Central memory CD8-positive, alpha-beta T cell (primary cell): Measurements from ENCODE around the gene GDPD5.
A peak's percentile ranks its signal among the peaks of the same experiment; 100 is the strongest.

Experiments used
- ATAC-seq: fragments of 150-1000 bp; cut with Tn5 transposase; replicated peaks from 2 replicates; pipeline ENCODE4 v1.10.0; 2022; ENCODE audit warnings: mild to moderate bottlenecking, moderate FRiP score, moderate number of reproducible peaks; ENCODE audit not compliant: poor library complexity, severe bottlenecking; ENCODE audit errors: extremely low read depth
- DNase-seq, 2 donors: peaks; one replicate each; pipeline ENCODE4 v3.0.0; 2021; ENCODE audit warnings: low spot score in 2 of 2
- H3K27ac Mint-ChIP-seq: one replicate; pipeline ENCODE4 v1.8.0; 2022; ENCODE audit warnings: low read depth, mild to moderate bottlenecking, moderate library complexity, mixed read lengths
- H3K27me3 Mint-ChIP-seq: one replicate; pipeline ENCODE4 v1.8.0; 2022; ENCODE audit warnings: mixed read lengths
- H3K36me3 Mint-ChIP-seq: one replicate; pipeline ENCODE4 v1.8.0; 2022; ENCODE audit warnings: mild to moderate bottlenecking, moderate library complexity, mixed read lengths; ENCODE audit not compliant: insufficient read depth
- H3K4me1 Mint-ChIP-seq: one replicate; pipeline ENCODE4 v1.8.0; 2022; ENCODE audit warnings: mixed read lengths
- H3K4me3 Mint-ChIP-seq: one replicate; pipeline ENCODE4 v1.8.0; 2022; ENCODE audit warnings: mild to moderate bottlenecking, moderate library complexity, mixed read lengths
- H3K9me3 Mint-ChIP-seq: one replicate; pipeline ENCODE4 v1.8.0; 2022; ENCODE audit warnings: mixed read lengths

GDPD5 gene

DNA sequence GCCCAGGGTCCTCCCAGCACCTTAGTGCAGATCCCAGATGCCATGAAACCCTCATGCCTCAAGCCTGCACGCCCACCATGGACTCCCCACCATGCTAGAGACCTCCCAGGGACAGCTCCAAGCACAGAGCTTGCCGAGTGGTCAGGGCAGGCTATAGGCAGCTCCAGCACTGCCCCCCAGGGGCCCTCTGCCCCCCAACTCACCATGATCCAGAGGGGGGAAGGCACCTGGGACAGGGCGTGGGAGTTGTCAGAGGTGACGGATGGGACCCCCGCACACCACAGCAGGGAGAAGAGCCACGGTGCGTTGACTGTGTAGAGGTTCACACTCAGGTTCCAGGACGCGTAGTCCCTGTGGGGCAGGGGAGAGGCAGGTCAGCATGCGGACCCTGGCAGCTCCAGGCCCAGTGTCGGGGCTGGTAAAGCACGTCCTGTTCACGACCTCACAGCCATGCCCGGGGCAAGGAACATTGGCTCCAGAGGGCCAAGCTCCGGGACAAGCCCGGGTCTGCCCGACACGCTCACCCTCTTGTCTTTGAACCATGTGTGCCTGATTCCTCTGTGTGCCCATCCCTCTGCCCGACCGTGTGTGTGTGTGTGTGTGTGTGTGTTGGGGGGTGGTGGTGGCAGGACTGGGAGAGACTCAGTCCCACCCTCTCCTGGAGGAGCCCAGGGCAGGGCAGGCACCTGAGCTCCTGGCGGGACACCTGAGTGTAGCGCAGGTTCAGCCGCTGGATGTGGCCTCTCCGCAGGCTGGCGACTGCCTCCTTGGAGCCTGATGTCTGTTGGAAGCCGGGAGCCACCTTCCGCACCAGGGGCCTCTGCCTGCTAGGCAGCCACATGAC lies 84.6 kb downstream of the GDPD5 start:
- Mint-ChIP-seq H3K4me1 (peaks cover 5% of the 10 kb centered on the region), H3K9me3 (no peaks in the 10 kb centered on the region), H3K27me3 (no peaks in the 10 kb centered on the region), H3K27ac (no peak overlapping the region), H3K4me3 (no peak overlapping the region), H3K36me3 (peaks cover 1% of the 10 kb centered on the region)
- DNase-seq, result no peak
- ATAC-seq, result no peak

DNA sequence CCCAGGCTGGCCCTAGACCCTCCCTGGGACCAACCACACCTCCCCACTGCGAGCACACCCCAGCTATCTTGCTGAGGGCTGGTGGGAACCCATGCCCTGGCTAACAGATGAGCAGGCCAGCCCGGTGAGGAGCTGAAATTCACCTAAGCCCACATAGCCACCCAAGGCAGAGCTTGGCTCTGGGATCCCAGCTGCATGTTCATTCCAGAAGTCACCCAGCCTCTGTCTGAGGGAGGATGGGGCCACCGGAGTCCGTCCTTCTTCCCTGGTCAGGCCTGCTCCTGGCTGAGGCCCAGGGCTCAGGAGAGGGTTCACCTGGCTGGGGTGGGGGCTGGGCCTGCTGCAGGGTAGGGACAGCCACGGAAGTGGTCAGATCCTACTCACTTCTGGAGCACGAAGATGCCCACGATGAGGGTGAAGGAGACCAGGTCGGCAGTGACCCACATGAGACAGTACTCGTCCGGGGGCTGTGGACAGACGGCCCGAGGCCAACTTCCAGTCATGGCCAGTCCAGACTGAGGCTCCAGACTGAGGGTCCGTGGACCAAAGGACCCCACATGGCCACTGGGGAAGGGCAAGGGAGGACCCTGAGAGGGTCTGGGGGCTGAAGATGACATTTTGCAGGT lies 86.1 kb downstream of the GDPD5 start:
- Mint-ChIP-seq H3K4me3 (no peak overlapping the region), H3K4me1 (no peaks in the 10 kb centered on the region), H3K9me3 (no peaks in the 10 kb centered on the region), H3K27ac (no peak overlapping the region), H3K36me3 (peaks cover 1% of the 10 kb centered on the region), H3K27me3 (no peaks in the 10 kb centered on the region)
- DNase-seq (no peak), ATAC-seq (no peak)

DNA sequence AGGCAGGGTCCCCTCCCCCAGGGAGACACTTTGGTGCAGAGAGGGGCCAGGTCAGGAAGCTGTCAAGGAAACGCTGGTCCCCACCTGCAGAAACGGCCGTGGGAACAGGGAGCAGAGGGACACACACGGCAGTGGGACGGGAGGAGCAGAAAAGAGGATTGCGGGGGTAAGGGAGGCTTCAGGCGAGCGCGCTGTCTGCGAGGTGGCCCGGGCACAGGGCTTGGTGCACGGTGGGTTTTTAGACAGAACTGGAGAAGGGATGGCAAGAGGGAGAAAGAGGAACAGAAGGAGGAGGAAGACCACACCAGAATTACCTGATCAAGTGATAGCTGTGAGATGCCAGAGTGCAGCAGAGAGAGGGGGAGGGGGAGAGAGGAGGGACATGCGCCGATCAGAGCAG lies 86.7 kb downstream of the GDPD5 start:
- Mint-ChIP-seq H3K27ac (no peak overlapping the region), H3K4me1 (no peaks in the 10 kb centered on the region)

DNA sequence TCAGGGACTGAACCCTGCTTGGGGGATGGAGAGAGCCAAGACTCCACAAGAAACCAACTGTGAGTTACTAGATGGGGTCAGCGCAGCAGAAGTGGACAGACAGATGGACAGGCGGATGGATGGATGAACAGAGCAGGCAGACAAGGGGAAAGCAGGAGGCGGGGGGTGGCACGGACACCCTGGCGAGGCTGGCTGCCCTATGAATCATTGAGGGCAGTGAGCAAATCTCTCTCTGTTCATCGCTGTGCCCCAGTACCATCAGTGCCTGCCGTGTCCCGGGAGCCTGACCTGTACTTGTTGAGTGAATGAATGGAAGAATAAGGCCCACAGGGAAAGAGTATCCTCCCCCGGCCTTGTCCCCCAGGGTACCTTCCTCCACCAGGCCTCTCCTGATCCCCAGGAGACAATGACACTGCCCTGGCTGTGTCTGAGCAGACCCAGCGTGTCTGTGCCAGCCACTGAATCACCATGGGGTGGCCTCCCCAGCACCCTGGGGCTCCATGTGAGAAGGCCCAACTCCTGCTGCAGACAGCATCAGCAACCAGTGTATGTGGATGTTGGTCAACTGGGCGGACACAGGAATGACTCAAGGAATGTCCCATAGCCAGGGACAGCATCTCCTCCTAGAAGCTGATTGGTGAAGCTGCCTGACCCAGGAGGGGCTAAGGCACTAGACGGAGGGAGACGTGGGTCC lies 87.6 kb downstream of the GDPD5 start:
- DNase-seq (no peak), ATAC-seq (no peak)
- Mint-ChIP-seq H3K9me3 (no peaks in the 10 kb centered on the region), H3K4me3 (no peak overlapping the region), H3K4me1 (no peaks in the 10 kb centered on the region), H3K27me3 (peaks cover 11% of the 10 kb centered on the region), H3K27ac (no peak overlapping the region), H3K36me3 (peaks cover 4% of the 10 kb centered on the region)

More for the DNA sequence above, 86.7 kb downstream of the GDPD5 start:
- Mint-ChIP-seq H3K36me3 (peaks cover 1% of the 10 kb centered on the region), H3K9me3 (no peaks in the 10 kb centered on the region), H3K4me3 (no peak overlapping the region), H3K27me3 (peaks cover 2% of the 10 kb centered on the region)
- no peak for ATAC-seq
- no peak for DNase-seq

DNA sequence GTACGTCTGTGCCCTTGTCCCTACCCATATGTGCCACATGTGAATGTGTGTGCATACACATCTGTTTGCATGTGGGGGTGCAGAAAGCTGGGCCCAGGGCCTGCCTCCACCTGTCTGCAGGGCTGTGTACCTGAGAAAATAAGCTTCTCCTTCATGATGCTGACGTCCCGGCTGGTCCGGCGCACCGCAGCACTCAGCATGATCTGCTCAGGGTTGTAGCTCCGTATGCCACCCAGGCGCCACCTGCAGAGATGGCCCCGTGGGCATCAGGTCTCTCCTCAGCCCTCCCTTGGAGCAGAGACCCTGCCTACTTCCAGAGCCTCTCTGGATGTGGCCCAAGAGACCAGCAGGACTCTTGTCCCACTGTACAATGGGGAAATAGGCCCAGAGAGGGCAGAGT lies 88.9 kb downstream of the GDPD5 start:
- ATAC-seq (no peak), DNase-seq (no peak)
- H3K9me3 Mint-ChIP-seq, result no peaks in the 10 kb centered on the region
- H3K4me3 Mint-ChIP-seq, result no peak overlapping the region
- H3K27me3 Mint-ChIP-seq, result peaks cover 24% of the 10 kb centered on the region
- H3K4me1 Mint-ChIP-seq, result no peaks in the 10 kb centered on the region
- peaks cover 4% of the 10 kb centered on the region for H3K36me3 Mint-ChIP-seq
- H3K27ac Mint-ChIP-seq, result no peak overlapping the region

DNA sequence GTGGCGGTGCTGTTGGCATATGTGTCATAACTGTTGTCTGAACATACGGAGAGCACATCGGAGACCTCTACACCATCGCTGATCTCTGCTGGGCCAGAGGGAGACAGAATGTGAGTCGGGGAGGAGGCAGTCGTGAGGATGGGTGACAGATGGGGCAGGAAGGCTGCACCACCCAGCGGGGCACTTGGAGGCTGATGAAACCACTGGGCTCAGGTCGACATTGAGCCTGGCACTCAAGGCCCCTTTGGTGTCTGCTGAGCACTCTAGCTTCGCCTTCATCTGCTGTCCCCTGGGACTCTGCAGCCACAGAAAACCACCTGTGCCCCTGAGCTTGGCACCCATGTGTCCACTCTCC lies 90.2 kb downstream of the GDPD5 start:
- Mint-ChIP-seq H3K4me1 (peaks cover 8% of the 10 kb centered on the region), H3K4me3 (no peak overlapping the region), H3K27ac (no peak overlapping the region), H3K36me3 (peaks cover 4% of the 10 kb centered on the region), H3K27me3 (peaks cover 36% of the 10 kb centered on the region), H3K9me3 (no peaks in the 10 kb centered on the region)
- DNase-seq, result no peak
- no peak for ATAC-seq

DNA sequence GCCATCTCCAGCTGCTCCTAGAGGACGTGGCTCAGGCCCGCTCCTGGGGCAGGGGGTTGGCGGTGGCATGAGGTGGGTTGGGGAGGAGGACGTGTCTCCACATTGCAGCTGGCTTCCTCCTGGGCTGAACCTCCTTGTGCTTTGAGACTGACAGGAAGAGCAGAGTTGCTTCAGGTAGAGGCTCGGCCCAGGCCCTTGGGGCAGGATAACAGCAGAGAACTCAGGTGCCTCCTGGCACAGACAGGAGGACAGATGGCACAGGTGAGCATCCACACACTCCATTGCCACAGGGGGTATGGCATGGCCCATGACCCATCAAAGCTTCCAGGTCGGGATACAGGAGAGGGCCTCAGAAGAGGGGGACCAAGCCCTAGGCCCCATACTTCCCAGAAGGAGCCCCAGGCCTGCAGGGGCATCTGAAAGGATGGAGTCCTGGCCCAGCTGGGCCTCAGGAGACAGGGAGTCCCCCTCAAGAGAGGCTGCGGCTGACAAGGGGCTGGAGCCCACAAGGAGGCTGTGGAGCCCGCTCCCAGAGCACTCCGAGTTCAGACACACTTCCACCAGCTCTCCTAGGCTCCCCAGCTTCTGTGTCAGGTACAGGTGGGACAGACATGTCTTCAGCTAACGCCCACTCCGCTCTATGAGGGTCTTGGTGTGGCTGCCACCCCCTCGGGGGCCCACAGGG lies 90.7 kb downstream of the GDPD5 start:
- H3K27ac Mint-ChIP-seq, result no peak overlapping the region
- H3K4me3 Mint-ChIP-seq, result no peak overlapping the region
- H3K4me1 Mint-ChIP-seq, result peaks cover 10% of the 10 kb centered on the region
- H3K27me3 Mint-ChIP-seq, result peaks cover 40% of the 10 kb centered on the region
- no peak for ATAC-seq
- H3K9me3 Mint-ChIP-seq, result no peaks in the 10 kb centered on the region
- H3K36me3 Mint-ChIP-seq, result peaks cover 4% of the 10 kb centered on the region
- DNase-seq, result no peak

DNA sequence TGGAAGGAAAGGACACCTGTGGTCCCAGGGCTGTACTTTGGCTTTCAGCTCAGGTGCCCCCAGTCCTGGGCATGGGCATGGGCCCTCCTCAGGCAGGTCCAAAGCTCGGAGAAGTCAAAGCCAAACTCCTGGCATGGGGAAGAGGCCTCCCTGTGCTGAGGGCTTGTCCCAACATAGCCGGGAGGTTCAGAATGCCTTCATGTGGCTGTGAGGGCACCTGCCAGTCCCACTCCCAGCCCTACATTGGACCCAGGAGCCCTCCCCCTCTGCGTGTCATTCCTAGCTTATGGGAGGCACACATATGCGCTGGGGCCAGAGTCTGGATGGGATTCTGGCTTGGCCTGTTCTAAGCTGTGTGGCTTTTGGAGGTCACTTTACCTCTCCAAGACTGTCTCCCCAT lies 91.7 kb downstream of the GDPD5 start:
- Mint-ChIP-seq H3K9me3 (no peaks in the 10 kb centered on the region), H3K4me1 (peaks cover 16% of the 10 kb centered on the region), H3K4me3 (no peak overlapping the region), H3K27me3 (peaks cover 45% of the 10 kb centered on the region), H3K27ac (no peak overlapping the region), H3K36me3 (peaks cover 8% of the 10 kb centered on the region)
- DNase-seq (no peak), ATAC-seq (no peak)

DNA sequence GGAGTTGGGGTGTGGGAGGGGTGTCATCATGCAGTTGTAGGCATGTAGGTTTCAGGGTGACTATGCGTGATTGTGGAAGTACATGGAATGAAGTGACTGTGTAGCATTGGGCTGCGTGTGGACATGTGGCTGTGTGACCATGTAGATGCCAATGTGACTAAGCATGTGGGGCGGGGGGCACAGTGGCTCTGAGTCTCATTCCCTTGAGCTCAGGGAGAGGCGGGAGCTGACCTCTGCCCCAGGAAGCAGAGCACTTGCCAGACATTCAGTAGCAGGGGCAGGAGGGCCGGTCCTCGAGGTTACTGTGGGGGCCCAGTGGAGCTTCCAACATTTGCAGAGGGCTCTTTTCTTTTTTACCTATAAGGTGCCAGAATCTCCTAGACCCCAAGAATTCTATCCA lies 92.3 kb downstream of the GDPD5 start:
- Mint-ChIP-seq H3K4me1 (peaks cover 22% of the 10 kb centered on the region), H3K9me3 (no peaks in the 10 kb centered on the region), H3K27me3 (peaks cover 51% of the 10 kb centered on the region), H3K27ac (no peak overlapping the region), H3K36me3 (peaks cover 9% of the 10 kb centered on the region), H3K4me3 (no peak overlapping the region)
- no peak for ATAC-seq
- DNase-seq, result no peak

DNA sequence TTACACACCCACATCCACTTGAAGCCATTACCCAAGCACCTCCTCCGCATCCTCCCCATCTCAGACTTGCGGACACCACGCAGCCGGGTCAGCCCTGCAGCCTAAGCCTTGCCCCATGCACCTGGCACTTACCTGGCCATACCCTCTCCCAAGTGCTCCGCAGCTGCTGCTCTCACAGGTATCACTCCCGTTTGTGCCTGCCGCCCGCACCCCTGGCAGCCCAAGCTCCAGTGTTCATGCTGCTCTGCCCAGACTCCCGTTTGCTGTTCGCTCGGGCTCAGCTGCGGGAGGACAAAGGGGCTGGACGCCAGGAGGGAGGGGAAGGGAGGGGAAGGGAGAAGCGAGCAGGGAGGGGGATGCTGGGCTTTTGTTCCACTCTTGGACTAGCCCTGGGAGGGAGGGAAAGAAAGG lies 92.8 kb downstream of the GDPD5 start, which contains the start of gene KLHL35:
Gene KLHL35 (minus strand): TSS at position 293 of the 411 bp plus-strand sequence. CDS start 2,574 bp downstream, outside the sequence.
- no peak within 1 kb of the TSS for H3K4me3 Mint-ChIP-seq
- peaks cover 27% of the 10 kb centered on the region for H3K4me1 Mint-ChIP-seq
- ATAC-seq, result no peak
- no peaks in the 10 kb centered on the region for H3K9me3 Mint-ChIP-seq
- DNase-seq, result no peak
- H3K27ac Mint-ChIP-seq, result peak within 1 kb of the TSS; percentile 68
- H3K36me3 Mint-ChIP-seq, result peaks cover 11% of the 10 kb centered on the region
- peaks cover 53% of the 10 kb centered on the region for H3K27me3 Mint-ChIP-seq

DNA sequence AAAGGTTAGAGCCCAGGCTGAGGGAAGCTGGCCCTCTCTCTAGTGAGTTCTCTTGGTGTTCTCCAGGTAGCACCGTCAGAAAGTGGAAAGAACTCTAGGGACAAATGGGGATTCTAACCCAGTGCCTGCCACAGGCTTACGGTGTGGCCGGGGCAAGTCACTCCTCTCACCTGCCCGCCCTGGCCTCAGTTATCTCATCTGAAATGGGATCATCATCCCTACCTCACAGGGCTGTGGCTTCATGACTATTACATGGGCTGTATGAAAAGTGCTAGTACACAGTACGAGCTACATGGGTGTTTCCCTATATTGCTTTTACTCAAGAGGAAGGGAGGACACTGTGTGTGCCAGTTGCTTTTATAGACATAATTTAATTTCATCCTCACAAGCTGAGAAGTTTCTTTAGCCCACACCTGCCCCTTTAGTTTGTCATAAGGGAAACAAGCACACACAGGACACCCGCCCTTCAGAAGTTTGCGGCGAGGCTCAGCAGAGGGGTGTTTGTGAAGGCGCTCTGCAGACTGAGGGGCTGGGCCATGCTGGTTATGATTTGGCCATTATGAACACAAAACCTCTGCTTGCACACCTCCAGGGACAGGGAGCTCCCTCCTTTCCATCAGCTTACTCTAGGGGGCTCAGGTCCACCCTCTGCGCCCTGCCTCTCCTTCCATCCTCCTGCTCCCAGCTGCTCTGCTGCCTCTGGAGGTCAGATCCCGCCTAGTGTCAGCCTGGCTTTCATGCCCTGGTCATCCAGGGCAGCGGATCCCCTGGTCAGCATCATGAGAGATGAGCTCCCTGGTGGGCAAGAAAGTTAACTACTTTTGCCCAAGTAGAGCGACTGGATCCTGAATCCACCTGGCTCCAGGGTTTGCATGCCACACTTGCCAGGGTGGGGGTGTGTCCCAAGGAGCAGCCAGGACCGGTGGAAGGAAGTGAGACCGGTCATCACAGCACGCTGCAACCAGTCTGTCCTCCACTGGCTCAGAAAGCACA lies 93.9 kb downstream of the GDPD5 start:
- H3K27me3 Mint-ChIP-seq, result peaks cover 53% of the 10 kb centered on the region

More for the DNA sequence above, 93.9 kb downstream of the GDPD5 start:
- H3K27ac Mint-ChIP-seq, result peak overlapping the region; percentile 68
- peaks cover 30% of the 10 kb centered on the region for H3K4me1 Mint-ChIP-seq
- peak overlapping the region; percentile 79 for H3K4me3 Mint-ChIP-seq
- peaks cover 11% of the 10 kb centered on the region for H3K36me3 Mint-ChIP-seq
- H3K9me3 Mint-ChIP-seq, result no peaks in the 10 kb centered on the region
- ATAC-seq (no peak), DNase-seq (no peak)
